Prostate gland (tissue), 2 donors: Measurements from ENCODE around the gene RPN1. TPM values are rescaled to one million over a fixed set of nuclear protein-coding genes. Genes with fewer than 3 reads are reported as not detected.

Source experiments
- DNase-seq: peaks from one replicate; pipeline ENCODE4 v3.0.0-alpha.2; 2019; ENCODE audit warnings: low spot score
- H3K27ac ChIP-seq, 2 donors: fragments of 200-600 bp; sonication (generic); 2 replicates each; pipeline ENCODE4 v1.5.1; 2017 to 2019
- H3K27me3 ChIP-seq: fragments of 200-600 bp; sonication (generic); replicated peaks from 2 replicates; pipeline ENCODE4 v1.5.1; 2019; ENCODE audit not compliant: insufficient read depth
- H3K36me3 ChIP-seq, 2 donors: fragments of 200-600 bp; sonication (generic); 1 replicate in 1 of 2; 2 replicates in 1 of 2; pipeline versions ENCODE4 v1.5.1 to v1.8.1; 2017 to 2019
- H3K4me1 ChIP-seq: fragments of 200-600 bp; sonication (generic); replicated peaks from 2 replicates; pipeline ENCODE4 v1.5.1; 2019
- H3K4me3 ChIP-seq, 2 donors: fragments of 200-600 bp; sonication (generic); 2 replicates each; pipeline ENCODE4 v1.5.1; 2017 to 2019
- H3K9me3 ChIP-seq: fragments of 200-600 bp; sonication (generic); 2 replicates; pipeline ENCODE4 v1.5.1; 2017
- CTCF ChIP-seq, 4 experiments: fragments of 200-600 bp in 2 of 4; fragments of 450-650 bp in 2 of 4; sonication (generic) in 2 of 4; IDR thresholded peaks; 1 replicate in 3 of 4; 2 replicates in 1 of 4; pipeline ENCODE4 v1.5.1; 2016 to 2019; ENCODE audit warnings: antibody characterized with exemption in 4 of 4, mild to moderate bottlenecking in 2 of 4, moderate library complexity in 2 of 4
- POLR2A ChIP-seq: fragments of 450-650 bp; IDR thresholded peaks from one replicate; pipeline ENCODE4 v1.6.1; 2016; ENCODE audit warnings: antibody characterized with exemption, mild to moderate bottlenecking
- POLR2AphosphoS5 ChIP-seq: sonication (generic); formaldehyde crosslinking; IDR thresholded peaks from one replicate; pipeline ENCODE4 v1.6.1; 2017; ENCODE audit warnings: antibody characterized with exemption
- WGBS: methylation state at CpG from one replicate; pipeline ENCODE4 v1.1.5; 2018; 5-methylcytosine and 5-hydroxymethylcytosine counted together
- intact Hi-C: fragments of 100-400 bp; cut with DNase I; formaldehyde crosslinking; loops from one replicate; pipeline ENCODE4 v1.14.2; 2022
- total RNA-seq, 2 donors: library from RNA; depleted of rRNA; stranded (reverse); fragments of >200 nt; gene quantifications; one replicate each; pipeline ENCODE4 v1.1.0, GENCODE V29; 2016

The RPN1 gene
- total RNA-seq, 2 donors from 2014 or later, result 291 to 359 TPM

GRCh38 chr3:128605091-128606046 lies 45.2 kb downstream of the RPN1 start:
- Histone ChIP-seq H3K4me1 (no peaks in the 10 kb centered on the region), H3K4me3 (no peak overlapping the region), H3K27ac (no peak overlapping the region), H3K27me3 (no peaks in the 10 kb centered on the region), H3K9me3 (no peaks in the 10 kb centered on the region), H3K36me3 (no peaks in the 10 kb centered on the region)
- intact Hi-C loops, result loop anchor here (5.0 to 10.0 kb wide), 4 partner anchors 108 to 1031 kb away; no protein-coding TSS in a partner anchor
- no peak for DNase-seq
- WGBS, result 92% methylated on average over 11 of the region's 11 CpGs
- TF ChIP-seq CTCF (IDR thresholded peaks at IDR 0.05), result no peak
- TF ChIP-seq POLR2AphosphoS5, result no peak
- no peak for TF ChIP-seq POLR2A

- Histone ChIP-seq H3K4me1 (no peaks in the 10 kb centered on the region), H3K27me3 (no peaks in the 10 kb centered on the region), H3K36me3 (no peaks in the 10 kb centered on the region), H3K9me3 (no peaks in the 10 kb centered on the region), H3K4me3 (no peak overlapping the region), H3K27ac (no peak overlapping the region)
- intact Hi-C loops, result loop anchor here (10.0 kb wide), 1 partner anchor 1029 kb away; no protein-coding TSS in a partner anchor
- no peak for DNase-seq
- 78% methylated on average over 20 of the region's 20 CpGs for WGBS
- TF ChIP-seq POLR2A, result no peak
- no peak for TF ChIP-seq CTCF (IDR thresholded peaks at IDR 0.05)
- no peak for TF ChIP-seq POLR2AphosphoS5
Measured at GRCh38 chr3:128603811-128604775, 46.5 kb downstream of the RPN1 start.

GRCh38 chr3:128603313-128603712 lies 47.3 kb downstream of the RPN1 start:
- no peaks in the 10 kb centered on the region for H3K4me1 ChIP-seq
- H3K27ac ChIP-seq, result no peak overlapping the region
- H3K9me3 ChIP-seq, result no peaks in the 10 kb centered on the region
- 94% methylated on average over 8 of the region's 8 CpGs for WGBS
- H3K4me3 ChIP-seq, result no peak overlapping the region
- intact Hi-C loops, result loop anchor here (10.0 kb wide), 1 partner anchor 1029 kb away; no protein-coding TSS in a partner anchor
- TF ChIP-seq POLR2A (no peak), POLR2AphosphoS5 (no peak), CTCF (IDR thresholded peaks at IDR 0.05) (no peak)
- H3K27me3 ChIP-seq, result no peaks in the 10 kb centered on the region
- no peaks in the 10 kb centered on the region for H3K36me3 ChIP-seq
- no peak for DNase-seq

- Histone ChIP-seq H3K36me3 (no peaks in the 10 kb centered on the region), H3K27ac (no peak overlapping the region), H3K4me3 (no peak overlapping the region), H3K27me3 (no peaks in the 10 kb centered on the region), H3K9me3 (no peaks in the 10 kb centered on the region), H3K4me1 (no peaks in the 10 kb centered on the region)
- DNase-seq, result no peak
- intact Hi-C loops, result no loop called here
- 77% methylated on average over 17 of the region's 18 CpGs for WGBS
- TF ChIP-seq POLR2AphosphoS5, result no peak
- no peak for TF ChIP-seq CTCF (IDR thresholded peaks at IDR 0.05)
- no peak for TF ChIP-seq POLR2A
Measured at GRCh38 chr3:128598884-128599664, 51.5 kb downstream of the RPN1 start.
